ENCODE measurements around the gene CRACR2B.

The CRACR2B gene

GRCh38 chr11:827146-827896, 398 bp upstream of the CRACR2B start:
- DNase-seq = no peak

GRCh38 chr11:828506-829175, 922 bp downstream of the CRACR2B start:
- no peak for DNase-seq

- DNase-seq = no peak
Measured at GRCh38 chr11:829176-829846, 1.6 kb downstream of the CRACR2B start.

GRCh38 chr11:829847-830294, 2.2 kb downstream of the CRACR2B start:
- no peak for DNase-seq

GRCh38 chr11:830295-831117, 2.8 kb downstream of the CRACR2B start:
- peak; percentile 53 for DNase-seq

GRCh38 chr11:831118-831864, 3.6 kb downstream of the CRACR2B start:
- no peak for DNase-seq

- no peak for DNase-seq
Measured at GRCh38 chr11:831961-832528, 4.3 kb downstream of the CRACR2B start.

GRCh38 chr11:832529-833113, 4.9 kb downstream of the CRACR2B start, which contains the start of gene CD151:
Gene CD151, plus strand, starts transcription at chr11:832952. Its CDS starts 3,118 bp downstream, at chr11:836070.
- peak; percentile 61 for DNase-seq

GRCh38 chr11:833114-833791, 5.5 kb downstream of the CRACR2B start:
- DNase-seq = peak; percentile 53

- DNase-seq = no peak
Measured at GRCh38 chr11:833849-834311, 6.2 kb downstream of the CRACR2B start.

GRCh38 chr11:834371-835316, 6.9 kb downstream of the CRACR2B start:
- DNase-seq = no peak

GRCh38 chr11:836274-836673, 8.6 kb downstream of the CRACR2B start:
- no peak for DNase-seq

GRCh38 chr11:836700-837099, 9.0 kb downstream of the CRACR2B start:
- no peak for DNase-seq

- DNase-seq = no peak
Measured at GRCh38 chr11:837189-837989, 9.7 kb downstream of the CRACR2B start.

- DNase-seq = no peak
Measured at GRCh38 chr11:837990-838307, 10.2 kb downstream of the CRACR2B start.

GRCh38 chr11:838441-839279, 10.9 kb downstream of the CRACR2B start:
- DNase-seq = no peak

- DNase-seq = no peak
Measured at GRCh38 chr11:839280-839623, 11.5 kb downstream of the CRACR2B start.
